Naive B cell (primary cell): ENCODE results near the gene CAMK2G. TPM values are rescaled to one million over a fixed set of nuclear protein-coding genes. Genes with fewer than 3 reads are reported as not detected.
A peak's percentile ranks its signal among the peaks of the same experiment; 100 is the strongest.
"Not testable (repeated sequence)": the region's sequence is repeated elsewhere in the genome, so short reads cannot be mapped to it uniquely, and the experiment has no call there.

Source experiments
- ATAC-seq, 2 donors: fragments of 150-1000 bp; cut with Tn5 transposase; 2 replicates each; pipeline ENCODE4 v1.10.0; 2021; ENCODE audit warnings: low read depth in 2 of 2, mild to moderate bottlenecking in 2 of 2, moderate library complexity in 2 of 2
- DNase-seq: peaks from one replicate; pipeline ENCODE4 v3.0.0; 2022
- H3K27ac Mint-ChIP-seq, 6 donors: one replicate each; pipeline ENCODE4 v1.8.0; 2020 to 2022; ENCODE audit warnings: mild to moderate bottlenecking in 6 of 6, mixed read lengths in 6 of 6, moderate library complexity in 5 of 6, inconsistent platforms in 2 of 6
- H3K27me3 Mint-ChIP-seq, 3 donors: one replicate each; pipeline ENCODE4 v1.8.0; 2021 to 2022; ENCODE audit warnings: mixed read lengths in 3 of 3, mild to moderate bottlenecking in 1 of 3
- H3K36me3 Mint-ChIP-seq, 2 donors: one replicate each; pipeline ENCODE4 v1.8.0; 2020 to 2022; ENCODE audit warnings: mixed read lengths in 2 of 2, inconsistent platforms in 1 of 2, mild to moderate bottlenecking in 1 of 2
- H3K4me1 Mint-ChIP-seq, 3 donors: one replicate each; pipeline ENCODE4 v1.8.0; 2020 to 2022; ENCODE audit warnings: mixed read lengths in 3 of 3, inconsistent platforms in 1 of 3, mild to moderate bottlenecking in 1 of 3, moderate library complexity in 1 of 3
- H3K4me3 Mint-ChIP-seq, 8 donors: one replicate each; pipeline ENCODE4 v1.8.0; 2020 to 2022; ENCODE audit warnings: mild to moderate bottlenecking in 8 of 8, mixed read lengths in 8 of 8, moderate library complexity in 8 of 8, inconsistent platforms in 2 of 8
- H3K9me3 Mint-ChIP-seq, 7 donors: one replicate each; pipeline ENCODE4 v1.8.0; 2020 to 2022; ENCODE audit warnings: mixed read lengths in 7 of 7, mild to moderate bottlenecking in 5 of 7, inconsistent platforms in 2 of 7, moderate library complexity in 1 of 7
- polyA plus RNA-seq, 6 donors: library from polyadenylated mRNA; unstranded; fragments of 300-500 nt; fragmentation: Illumina TruSeq; gene quantifications; one replicate each; pipeline ENCODE4 v1.2.3, GENCODE V29; 2021; ENCODE audit warnings: low read depth in 6 of 6

Gene CAMK2G
- polyA plus RNA-seq, 6 donors from 2014 or later = 1.7 to 5.1 (median 3.6) TPM

DNA sequence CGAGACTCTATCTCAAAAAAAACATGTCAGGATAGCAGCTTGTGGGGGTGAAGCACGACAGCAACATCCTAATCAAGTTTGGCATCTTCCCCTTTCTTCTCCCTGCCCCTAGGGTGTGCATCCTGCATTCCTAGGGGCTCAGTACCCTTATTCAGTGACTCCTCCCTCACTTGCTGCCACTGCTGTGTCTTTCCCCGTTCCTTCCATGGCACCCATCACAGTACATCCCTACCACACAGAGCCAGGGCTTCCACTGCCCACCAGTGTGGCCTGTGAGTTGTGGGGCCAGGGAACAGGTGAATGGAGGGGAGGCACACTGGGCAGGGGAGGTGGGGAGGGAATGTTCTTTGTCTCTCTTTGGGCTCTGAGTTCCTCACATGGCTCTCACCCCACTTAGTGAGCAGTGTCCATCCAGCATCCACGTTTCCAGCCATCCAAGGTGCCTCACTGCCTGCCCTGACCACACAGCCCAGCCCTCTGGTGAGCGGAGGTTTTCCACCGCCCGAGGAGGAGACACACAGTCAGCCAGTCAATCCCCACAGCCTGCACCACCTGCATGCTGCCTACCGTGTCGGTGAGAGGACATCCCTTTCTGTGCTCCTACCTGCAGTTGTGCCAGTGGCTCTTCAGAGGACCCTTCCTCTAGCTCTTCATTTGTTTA, 74.3 kb downstream of the CAMK2G start:
- ATAC-seq (peak in 1 of 2 donors; percentile 11), DNase-seq (no peak)
- peaks cover 7 to 16% of the 10 kb centered on the region in 2 donors for H3K36me3 Mint-ChIP-seq
- no peaks in the 10 kb centered on the region for H3K27me3 Mint-ChIP-seq
- peaks cover 10 to 22% (median 17%) of the 10 kb centered on the region in 3 donors for H3K4me1 Mint-ChIP-seq
- H3K4me3 Mint-ChIP-seq = no peak overlapping the region
- H3K9me3 Mint-ChIP-seq = no peaks in the 10 kb centered on the region
- peak overlapping the region in 3 of 6 donors; percentile 31 to 92 (median 81) for H3K27ac Mint-ChIP-seq

GRCh38 chr10:73798927-73799560, 75.3 kb downstream of the CAMK2G start:
- no peaks in the 10 kb centered on the region for H3K9me3 Mint-ChIP-seq
- peak overlapping the region in 3 of 6 donors; percentile 42 to 81 (median 60) for H3K27ac Mint-ChIP-seq
- no peaks in the 10 kb centered on the region for H3K27me3 Mint-ChIP-seq
- peak overlapping the region in 1 of 8 donors; percentile 29 for H3K4me3 Mint-ChIP-seq
- peaks cover 7 to 16% of the 10 kb centered on the region in 2 donors for H3K36me3 Mint-ChIP-seq
- no peak for DNase-seq
- peak in 1 of 2 donors; percentile 14 for ATAC-seq
- peaks cover 10 to 19% (median 13%) of the 10 kb centered on the region in 3 donors for H3K4me1 Mint-ChIP-seq

DNA sequence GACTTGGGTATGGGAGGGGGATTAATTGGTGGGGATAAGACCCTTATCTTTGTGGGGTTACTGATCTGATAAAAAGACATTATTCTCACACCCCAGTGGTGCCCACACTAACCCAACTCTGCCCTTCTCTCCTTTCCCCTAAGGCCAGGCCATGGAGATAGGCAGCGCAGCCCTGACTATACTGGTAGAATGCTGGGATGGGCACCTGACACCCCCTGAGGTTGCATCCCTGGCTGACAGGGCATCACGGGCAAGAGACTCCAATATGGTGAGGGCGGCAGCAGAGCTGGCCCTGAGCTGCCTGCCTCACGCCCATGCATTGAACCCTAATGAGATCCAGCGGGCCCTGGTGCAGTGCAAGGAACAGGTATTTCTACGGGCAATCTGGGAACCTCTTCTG, 76.3 kb downstream of the CAMK2G start:
- H3K27me3 Mint-ChIP-seq = no peaks in the 10 kb centered on the region
- H3K4me3 Mint-ChIP-seq = peak overlapping the region in 1 of 8 donors; percentile 47
- DNase-seq (no peak), ATAC-seq (no peak)
- peaks cover 3 to 10% (median 3%) of the 10 kb centered on the region in 3 donors for H3K4me1 Mint-ChIP-seq
- H3K9me3 Mint-ChIP-seq = no peaks in the 10 kb centered on the region
- H3K27ac Mint-ChIP-seq = peak overlapping the region in 3 of 6 donors; percentile 32 to 80 (median 66)
- peaks cover 0 to 10% of the 10 kb centered on the region in 2 donors for H3K36me3 Mint-ChIP-seq

GRCh38 chr10:73797324-73798025, 76.9 kb downstream of the CAMK2G start:
- H3K4me1 Mint-ChIP-seq = peaks cover 0 to 10% (median 3%) of the 10 kb centered on the region in 3 donors
- ATAC-seq (no peak), DNase-seq (no peak)
- peaks cover 0 to 7% of the 10 kb centered on the region in 2 donors for H3K36me3 Mint-ChIP-seq
- H3K9me3 Mint-ChIP-seq = no peaks in the 10 kb centered on the region
- H3K4me3 Mint-ChIP-seq = no peak overlapping the region
- H3K27ac Mint-ChIP-seq = peak overlapping the region in 3 of 6 donors; percentile 32 to 80 (median 62)
- no peaks in the 10 kb centered on the region for H3K27me3 Mint-ChIP-seq

GRCh38 chr10:73796766-73797165, 77.6 kb downstream of the CAMK2G start:
- H3K4me3 Mint-ChIP-seq = peak overlapping the region in 1 of 8 donors; percentile 77
- peak overlapping the region in 2 of 6 donors; percentile 55 to 63 for H3K27ac Mint-ChIP-seq
- DNase-seq = no peak
- H3K27me3 Mint-ChIP-seq = no peaks in the 10 kb centered on the region
- H3K4me1 Mint-ChIP-seq = peaks cover 0 to 10% (median 3%) of the 10 kb centered on the region in 3 donors
- H3K36me3 Mint-ChIP-seq = peaks cover 0 to 7% of the 10 kb centered on the region in 2 donors
- H3K9me3 Mint-ChIP-seq = no peaks in the 10 kb centered on the region
- ATAC-seq = no peak

- H3K36me3 Mint-ChIP-seq = peaks cover 0 to 12% of the 10 kb centered on the region in 2 donors
- H3K9me3 Mint-ChIP-seq, ATAC-seq, H3K4me3 Mint-ChIP-seq, DNase-seq, H3K27me3 Mint-ChIP-seq, H3K4me1 Mint-ChIP-seq: not testable (repeated sequence)
- H3K27ac Mint-ChIP-seq = peak overlapping the region in 3 of 6 donors; percentile 27 to 55 (median 44)
Measured at GRCh38 chr10:73796035-73796434, 78.3 kb downstream of the CAMK2G start.

GRCh38 chr10:73795491-73795890, 78.9 kb downstream of the CAMK2G start:
- H3K4me3 Mint-ChIP-seq, H3K9me3 Mint-ChIP-seq, ATAC-seq, H3K4me1 Mint-ChIP-seq, DNase-seq, H3K27me3 Mint-ChIP-seq: not testable (repeated sequence)
- Mint-ChIP-seq H3K36me3 (peaks cover 0 to 16% of the 10 kb centered on the region in 2 donors), H3K27ac (peak overlapping the region in 1 of 6 donors; percentile 32)

DNA sequence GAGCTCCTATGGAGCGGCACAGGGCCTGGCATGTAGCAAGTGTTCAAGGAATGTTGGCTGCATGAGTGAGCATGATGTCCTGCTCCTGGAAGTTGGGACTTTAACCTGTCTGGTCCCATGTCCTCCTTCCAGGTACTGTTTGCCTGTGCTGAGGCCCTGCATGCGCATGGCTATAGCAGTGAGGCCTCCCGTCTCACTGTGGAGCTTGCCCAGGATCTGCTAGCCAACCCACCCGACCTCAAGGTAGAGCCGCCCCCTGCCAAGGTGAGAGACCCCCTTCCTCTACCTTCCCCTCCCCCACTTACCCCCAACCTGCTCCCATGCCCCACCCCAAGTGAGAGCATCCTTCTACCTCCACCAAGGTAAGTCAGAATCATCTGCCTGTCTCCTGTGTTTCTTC, 80.9 kb downstream of the CAMK2G start:
- Mint-ChIP-seq H3K27me3 (no peaks in the 10 kb centered on the region), H3K9me3 (no peaks in the 10 kb centered on the region), H3K36me3 (peaks cover 0 to 28% of the 10 kb centered on the region in 2 donors), H3K4me1 (peaks cover 0 to 6% (median 5%) of the 10 kb centered on the region in 3 donors), H3K27ac (peak overlapping the region in 3 of 6 donors; percentile 24 to 87 (median 62)), H3K4me3 (no peak overlapping the region)
- no peak for DNase-seq
- no peak for ATAC-seq

- no peak overlapping the region for H3K27ac Mint-ChIP-seq
- H3K27me3 Mint-ChIP-seq = no peaks in the 10 kb centered on the region
- peaks cover 0 to 6% (median 6%) of the 10 kb centered on the region in 3 donors for H3K4me1 Mint-ChIP-seq
- no peak for DNase-seq
- no peak for ATAC-seq
- H3K9me3 Mint-ChIP-seq = no peaks in the 10 kb centered on the region
- peaks cover 0 to 28% of the 10 kb centered on the region in 2 donors for H3K36me3 Mint-ChIP-seq
- no peak overlapping the region for H3K4me3 Mint-ChIP-seq
Measured at GRCh38 chr10:73791871-73792400, 82.4 kb downstream of the CAMK2G start.

- H3K36me3 Mint-ChIP-seq = peaks cover 0 to 28% of the 10 kb centered on the region in 2 donors
- no peaks in the 10 kb centered on the region for H3K9me3 Mint-ChIP-seq
- peak overlapping the region in 1 of 6 donors; percentile 42 for H3K27ac Mint-ChIP-seq
- DNase-seq (no peak), ATAC-seq (no peak)
- H3K4me3 Mint-ChIP-seq = peak overlapping the region in 1 of 8 donors; percentile 41
- H3K4me1 Mint-ChIP-seq = peaks cover 6 to 14% (median 12%) of the 10 kb centered on the region in 3 donors
- H3K27me3 Mint-ChIP-seq = no peaks in the 10 kb centered on the region
Measured at GRCh38 chr10:73790886-73791625, 83.3 kb downstream of the CAMK2G start.

- DNase-seq = no peak
- no peaks in the 10 kb centered on the region for H3K9me3 Mint-ChIP-seq
- ATAC-seq = no peak
- H3K27ac Mint-ChIP-seq = no peak overlapping the region
- peaks cover 0 to 28% of the 10 kb centered on the region in 2 donors for H3K36me3 Mint-ChIP-seq
- H3K4me3 Mint-ChIP-seq = peak overlapping the region in 1 of 8 donors; percentile 59
- H3K27me3 Mint-ChIP-seq = no peaks in the 10 kb centered on the region
- peaks cover 15 to 23% (median 21%) of the 10 kb centered on the region in 3 donors for H3K4me1 Mint-ChIP-seq
Measured at GRCh38 chr10:73789659-73790055, 84.7 kb downstream of the CAMK2G start.

DNA sequence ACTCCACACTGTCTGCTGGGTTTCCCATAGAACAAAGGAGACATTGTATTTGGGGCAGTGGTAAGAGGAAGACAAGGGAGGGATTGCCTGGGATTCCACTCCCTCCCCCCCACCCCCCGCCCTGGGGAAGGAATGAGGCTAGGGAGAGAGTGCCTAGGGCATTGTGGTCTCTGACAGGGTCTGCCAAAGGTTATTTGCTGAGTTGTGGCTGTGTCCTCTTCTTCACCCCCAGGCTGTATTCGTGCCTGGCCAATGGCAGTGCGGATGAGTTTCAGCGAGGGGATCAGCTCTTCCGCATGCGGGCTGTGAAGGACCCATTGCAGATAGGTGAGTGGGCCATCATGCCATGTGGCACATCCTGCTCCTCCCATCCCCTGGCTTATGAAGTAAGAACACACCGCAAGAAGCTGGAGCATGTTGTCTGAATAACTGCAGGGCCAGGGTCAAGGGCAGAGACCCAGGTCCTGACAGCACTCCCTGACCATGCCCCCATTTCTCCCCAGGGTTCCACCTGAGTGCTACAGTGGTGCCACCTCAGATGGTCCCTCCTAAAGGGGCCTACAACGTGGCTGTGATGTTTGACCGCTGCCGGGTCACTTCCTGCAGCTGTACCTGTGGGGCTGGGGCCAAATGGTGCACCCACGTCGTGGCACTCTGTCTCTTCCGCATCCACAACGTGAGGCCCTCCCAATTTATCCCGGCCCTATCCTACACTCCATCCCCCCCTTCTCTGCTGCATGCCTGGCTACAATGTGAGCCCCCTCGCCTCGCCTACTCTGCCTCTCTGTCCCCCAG, 85.3 kb downstream of the CAMK2G start:
- H3K4me1 Mint-ChIP-seq = peaks cover 15 to 25% (median 21%) of the 10 kb centered on the region in 3 donors
- H3K27me3 Mint-ChIP-seq = no peaks in the 10 kb centered on the region
- H3K36me3 Mint-ChIP-seq = peaks cover 0 to 28% of the 10 kb centered on the region in 2 donors
- no peaks in the 10 kb centered on the region for H3K9me3 Mint-ChIP-seq
- H3K27ac Mint-ChIP-seq = no peak overlapping the region
- peak overlapping the region in 1 of 8 donors; percentile 59 for H3K4me3 Mint-ChIP-seq
- DNase-seq (no peak), ATAC-seq (no peak)
